ENCODE measurements around the gene ARG1.
"Not testable (repeated sequence)": the region's sequence is repeated elsewhere in the genome, so short reads cannot be mapped to it uniquely, and the experiment has no call there.

Gene ARG1

DNA sequence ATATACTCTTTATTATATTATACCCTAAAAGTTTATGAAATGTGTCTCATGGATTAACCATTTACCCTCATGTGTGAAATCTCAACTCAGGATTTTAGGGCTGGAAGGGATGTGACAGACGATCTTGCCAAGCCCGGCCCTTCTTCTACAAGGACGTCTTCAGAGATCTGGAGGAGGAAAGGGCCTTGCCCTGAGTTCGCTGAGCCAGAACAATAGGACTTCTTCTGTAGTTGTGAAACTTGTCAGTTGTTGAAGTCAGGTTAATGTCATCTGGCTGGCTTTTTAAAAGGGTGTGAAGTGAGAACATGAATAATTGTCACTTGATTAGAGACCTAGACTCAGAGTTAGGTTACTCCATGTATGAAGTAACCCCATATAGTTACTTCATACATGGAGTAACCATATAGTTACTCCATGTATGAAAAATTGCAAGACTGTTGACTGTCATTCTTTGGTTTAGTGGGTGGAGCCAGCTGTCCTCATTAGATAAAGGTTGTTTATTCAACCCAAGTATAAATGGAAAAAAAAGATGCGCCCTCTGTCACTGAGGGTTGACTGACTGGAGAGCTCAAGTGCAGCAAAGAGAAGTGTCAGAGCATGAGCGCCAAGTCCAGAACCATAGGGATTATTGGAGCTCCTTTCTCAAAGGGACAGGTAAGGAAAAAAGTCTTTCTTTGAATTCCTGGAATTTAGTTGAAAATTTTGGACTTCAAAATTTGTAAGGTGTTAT is at the start of gene ARG1:
Gene ARG1 (plus strand): TSS at position 541 of the 730 bp plus-strand sequence. CDS start 57 bp downstream, at position 598.
- no peak for DNase-seq

DNA sequence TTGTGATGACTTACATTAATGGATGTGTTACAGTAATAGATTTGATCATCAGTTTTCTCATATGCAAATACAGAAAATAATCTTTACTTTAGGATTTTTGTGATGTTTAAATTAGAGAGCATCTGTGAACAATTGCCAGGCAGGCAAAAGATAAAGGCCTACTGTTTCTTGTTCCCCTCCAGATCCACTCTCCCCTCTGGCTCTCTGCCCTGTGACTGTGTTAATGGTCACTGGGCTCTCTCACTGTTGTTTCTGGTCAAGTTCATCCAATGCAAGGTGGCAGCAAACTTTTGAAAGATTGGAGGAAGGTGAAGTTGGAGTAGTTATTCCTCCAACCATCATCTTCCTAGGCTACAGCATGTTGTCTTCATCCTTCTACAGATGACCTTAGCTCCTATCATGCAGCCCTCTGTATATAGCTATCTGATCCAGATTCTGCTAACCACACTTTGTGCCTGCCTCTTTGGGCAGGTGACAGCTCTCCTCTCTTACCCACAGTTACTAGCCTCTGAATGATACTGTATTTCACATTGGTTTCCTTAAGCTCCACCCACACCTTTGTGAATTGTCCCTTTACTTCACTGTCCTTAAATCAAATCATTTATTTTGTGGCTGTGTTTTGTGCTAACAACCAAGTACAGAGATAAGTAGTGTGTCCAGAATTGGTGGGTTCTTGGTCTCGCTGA is 48.9 kb upstream of the ARG1 start:
- DNase-seq, result no peak

DNA sequence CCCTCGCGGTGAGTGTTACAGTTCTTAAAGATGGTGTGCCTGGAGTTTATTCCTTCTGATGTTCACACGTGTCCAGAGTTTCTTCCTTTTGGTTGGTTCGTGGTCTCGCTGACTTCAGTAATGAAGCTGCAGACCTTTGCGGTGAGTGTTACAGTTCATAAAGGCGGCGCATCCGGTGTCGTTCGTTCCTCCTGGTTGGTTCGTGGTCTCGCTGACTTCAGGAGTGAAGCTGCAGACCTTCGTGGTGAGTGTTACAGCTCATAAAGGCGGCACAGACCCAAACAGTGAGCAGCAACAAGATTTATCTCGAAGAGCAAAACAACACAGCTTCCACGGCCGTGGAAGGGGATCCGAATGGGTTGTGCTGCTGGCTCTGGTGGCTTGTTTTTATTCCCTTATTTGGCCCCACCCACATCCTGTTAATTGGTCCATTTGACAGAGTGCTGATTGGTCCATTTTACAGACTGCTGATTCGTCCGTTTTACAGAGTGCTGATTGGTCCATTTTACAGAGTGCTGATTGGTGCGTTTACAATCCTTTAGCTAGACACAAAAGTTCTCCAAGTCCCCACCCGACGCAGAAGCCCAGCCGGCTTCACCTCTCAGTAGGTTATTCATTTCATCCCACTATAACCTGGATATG is 48.2 kb upstream of the ARG1 start:
- DNase-seq, result no peak

DNA sequence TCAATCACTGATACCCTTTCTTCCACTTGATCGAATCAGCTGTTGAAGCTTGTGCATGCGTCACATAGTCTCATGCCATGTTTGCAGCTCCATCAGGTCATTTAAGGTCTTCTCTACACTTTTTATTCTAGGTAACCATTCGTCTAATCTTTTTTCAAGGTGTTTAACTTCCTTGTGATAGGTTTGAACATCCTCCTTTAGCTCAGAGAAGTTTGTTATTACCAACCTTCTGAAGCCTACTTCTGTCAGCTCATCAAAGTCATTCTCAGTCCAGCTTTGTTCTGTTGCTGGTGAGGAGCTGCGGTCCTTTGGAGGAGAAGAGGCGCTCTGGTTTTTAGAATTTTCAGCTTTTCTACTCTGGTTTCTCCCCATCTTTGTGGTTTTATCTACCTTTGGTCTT is 42.1 kb upstream of the ARG1 start:
- DNase-seq, result not testable (repeated sequence)

DNA sequence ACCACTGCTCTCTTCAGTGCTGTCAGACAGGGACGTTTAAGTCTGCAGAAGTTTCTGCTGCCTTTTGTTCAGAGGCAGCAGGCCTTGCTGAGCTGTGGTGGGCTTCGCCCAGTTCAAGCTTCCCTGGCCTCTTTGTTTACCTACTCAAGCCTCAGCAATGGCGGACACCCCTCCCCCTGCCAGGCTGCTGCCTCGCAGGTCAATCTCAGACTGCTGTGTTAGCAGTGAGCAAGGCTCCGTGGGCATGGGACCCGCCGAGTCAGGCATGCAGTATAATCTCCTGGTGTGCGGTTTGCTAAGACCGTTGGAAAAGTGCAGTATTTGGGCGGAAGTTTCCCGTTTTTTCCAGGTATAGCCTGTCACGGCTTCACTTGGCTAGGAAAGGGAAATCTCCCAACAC is 41.3 kb upstream of the ARG1 start:
- not testable (repeated sequence) for DNase-seq

DNA sequence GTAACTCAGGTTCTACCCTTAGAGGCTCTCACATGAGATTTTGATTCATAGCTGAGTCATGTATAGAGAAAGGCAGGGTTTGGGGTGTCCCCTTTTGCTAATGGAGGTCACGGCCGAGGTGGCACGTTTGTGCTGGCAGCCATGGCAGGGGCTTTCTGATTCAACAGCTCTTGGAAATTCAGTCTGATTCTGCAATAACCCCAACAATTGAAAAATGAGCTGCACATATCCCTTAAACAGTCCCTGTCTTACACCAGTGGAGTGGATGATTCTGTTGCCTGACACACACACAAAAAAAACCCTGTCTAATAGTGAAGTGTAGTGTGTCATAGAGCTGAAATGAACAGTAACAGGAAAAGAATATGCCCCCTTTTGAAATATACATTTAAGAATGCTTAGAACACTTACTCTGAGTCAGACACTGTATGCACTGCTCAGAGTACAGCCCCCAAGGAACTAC is 40.4 kb upstream of the ARG1 start:
- DNase-seq, result peak; percentile 28

DNA sequence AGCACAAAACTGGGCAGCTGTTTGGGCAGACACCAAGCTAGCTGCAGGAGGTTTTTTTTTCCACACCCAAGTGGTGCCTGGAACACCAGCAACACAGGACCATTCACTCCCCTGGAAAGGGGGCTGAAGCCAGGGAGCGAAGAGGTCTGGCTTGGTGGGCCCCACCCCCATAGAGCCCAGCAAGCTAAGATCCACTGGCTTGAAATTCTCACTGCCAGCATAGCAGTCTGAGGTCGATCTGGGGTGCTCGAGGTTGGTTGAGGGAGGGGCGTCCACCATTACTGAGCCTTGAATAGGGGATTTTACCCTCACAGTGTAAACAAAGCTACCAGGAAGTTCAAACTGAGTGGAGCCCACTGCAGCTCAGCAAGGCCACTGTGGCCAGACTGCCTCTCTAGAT is 34.4 kb upstream of the ARG1 start:
- DNase-seq, result not testable (repeated sequence)

DNA sequence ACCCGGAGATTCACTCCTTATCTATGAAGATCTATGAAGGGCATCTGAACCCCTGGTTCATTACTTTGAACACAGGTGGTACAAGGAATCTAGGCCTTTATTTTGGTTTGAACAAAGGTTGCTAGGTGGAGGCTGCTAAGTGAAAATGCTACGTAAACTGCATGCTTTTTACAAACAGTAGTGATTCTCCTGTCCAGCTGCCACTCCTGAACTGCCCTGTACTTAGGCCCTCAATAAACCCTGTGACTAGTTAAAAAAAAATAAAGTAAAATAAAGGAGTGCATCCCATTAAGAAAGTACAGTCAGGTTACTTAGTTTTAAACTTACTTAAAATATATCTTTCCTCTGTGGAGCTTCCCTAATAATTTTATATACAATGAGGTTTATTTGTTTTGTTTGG is 27.7 kb upstream of the ARG1 start:
- DNase-seq, result no peak

DNA sequence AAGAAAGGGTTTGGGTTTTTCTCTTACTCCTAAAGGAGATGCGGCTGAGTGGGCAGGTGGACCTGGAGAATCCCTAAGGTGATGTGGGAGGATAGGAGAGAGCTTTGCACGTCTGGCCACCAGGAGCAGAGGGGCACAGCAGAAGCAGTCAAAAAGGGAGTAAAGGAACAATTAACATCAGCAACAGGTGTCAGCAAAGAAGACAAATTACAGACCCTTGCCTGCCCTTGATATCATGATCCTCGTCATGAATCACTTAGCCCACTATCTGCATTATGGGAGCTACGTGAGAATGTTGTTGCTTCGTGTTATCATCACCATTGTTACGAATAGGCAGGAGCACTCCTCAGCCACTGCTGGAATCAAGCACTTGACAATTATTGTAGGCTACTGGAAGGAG is 25.5 kb upstream of the ARG1 start:
- DNase-seq, result no peak

DNA sequence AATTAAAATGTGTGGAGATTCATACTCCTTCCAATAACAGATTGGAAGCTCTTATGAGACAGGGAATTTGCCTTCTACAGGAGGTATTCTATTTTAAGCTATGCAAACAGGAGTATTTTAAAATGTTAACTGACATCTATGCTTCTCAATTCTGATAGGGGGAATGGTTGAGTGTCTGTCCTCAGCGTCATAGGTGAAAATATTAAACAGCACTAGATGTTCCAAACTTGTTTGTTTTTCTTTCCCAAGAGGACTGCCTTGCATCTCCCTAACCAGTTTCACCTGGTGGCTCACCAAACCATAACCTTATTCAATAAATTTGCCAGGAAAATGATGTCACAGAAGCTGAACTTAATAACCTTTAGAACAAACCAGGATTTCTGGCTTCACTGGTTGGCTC is 24.6 kb upstream of the ARG1 start:
- DNase-seq, result no peak

DNA sequence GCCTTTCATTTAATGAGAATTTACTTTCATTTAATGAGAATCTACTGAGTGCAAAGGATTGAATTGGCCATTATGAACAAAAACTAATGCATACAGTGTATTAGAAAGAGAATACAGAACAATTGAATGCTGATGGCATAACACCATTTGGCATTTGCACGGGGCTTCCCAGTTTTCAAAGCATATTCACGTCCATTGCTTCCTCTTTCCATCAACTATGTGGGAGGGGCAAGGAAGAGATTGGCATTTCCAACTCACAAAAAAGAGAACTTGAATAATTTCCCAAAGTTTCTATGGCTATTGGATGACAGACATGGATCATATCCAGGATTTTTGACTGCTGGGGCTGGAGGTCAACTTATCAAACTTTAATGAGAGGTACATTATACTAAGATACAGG is 23.2 kb upstream of the ARG1 start:
- no peak for DNase-seq

DNA sequence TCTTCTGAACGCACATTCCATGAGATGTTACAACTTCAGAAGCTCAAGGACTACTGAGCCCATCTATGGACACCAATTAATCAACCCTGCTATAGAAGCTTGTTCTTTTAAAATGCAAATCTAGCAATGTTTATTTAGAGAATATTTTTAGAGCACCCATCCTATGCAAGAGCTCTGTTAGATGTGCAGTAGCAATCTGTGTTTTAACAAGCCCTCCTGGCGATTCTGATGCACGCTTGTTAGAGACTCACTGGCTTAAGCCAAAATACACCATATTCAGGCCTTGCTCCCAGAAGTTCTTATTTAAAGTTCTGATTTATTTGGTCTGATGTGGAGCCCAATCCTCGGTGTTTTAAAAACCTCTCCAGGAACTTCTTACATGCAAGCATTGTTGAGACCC is 21.1 kb upstream of the ARG1 start:
- DNase-seq, result no peak

DNA sequence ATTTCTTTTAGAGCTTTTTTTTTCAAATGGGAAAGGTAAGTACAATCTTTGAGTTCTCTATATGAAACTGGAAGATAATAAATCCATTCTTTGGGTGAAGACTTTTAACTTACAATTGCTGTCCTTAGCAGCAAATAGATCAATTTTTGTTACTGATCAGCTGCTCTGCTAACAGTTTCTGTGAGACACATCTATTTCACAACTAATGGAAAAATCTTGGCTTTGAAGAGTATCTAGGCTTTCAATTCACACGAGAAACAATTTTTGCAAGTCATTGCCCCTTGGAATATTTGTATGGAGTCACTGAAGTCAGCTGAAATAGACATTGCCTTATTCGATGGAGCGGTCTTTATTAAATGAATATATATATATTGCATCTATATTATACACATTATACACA is 20.5 kb upstream of the ARG1 start:
- no peak for DNase-seq

DNA sequence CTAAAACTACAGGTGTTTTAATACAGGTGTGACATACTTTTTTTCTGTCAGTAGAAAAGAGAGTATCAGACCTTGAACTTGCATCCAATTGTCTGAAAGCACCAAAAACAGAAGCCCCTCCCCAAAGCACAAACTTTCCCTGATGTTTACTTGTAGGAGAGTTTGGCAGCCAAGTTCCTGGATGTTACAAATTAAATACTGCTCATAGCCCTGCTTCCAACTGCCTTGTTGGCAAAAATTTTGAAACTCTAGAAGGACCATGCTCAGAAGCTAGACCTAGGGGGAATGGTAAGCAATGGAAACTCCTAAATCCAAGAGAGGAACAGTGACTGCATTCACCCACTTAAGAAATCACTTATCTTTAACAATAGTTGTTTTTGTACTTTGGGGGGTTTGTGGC is 17.0 kb upstream of the ARG1 start:
- DNase-seq, result no peak

DNA sequence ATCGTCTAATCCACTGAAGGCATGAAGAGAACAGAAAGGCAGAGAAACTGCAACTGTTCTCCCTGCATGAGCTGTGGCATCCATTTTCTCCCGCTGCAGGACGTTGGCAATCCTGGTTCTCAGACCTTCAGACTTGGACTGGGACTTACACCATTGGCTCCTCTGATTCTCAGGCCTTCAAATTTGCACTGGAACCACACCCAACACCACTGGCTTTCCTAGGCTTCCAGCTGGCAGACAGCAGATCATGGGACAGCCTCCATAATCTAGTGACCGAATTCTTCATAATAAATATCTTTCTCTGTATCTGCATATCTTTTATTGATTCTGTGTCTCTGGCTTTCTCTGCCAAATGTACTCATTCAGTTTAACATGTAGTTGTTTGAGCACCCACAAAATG is 14.1 kb upstream of the ARG1 start:
- no peak for DNase-seq

DNA sequence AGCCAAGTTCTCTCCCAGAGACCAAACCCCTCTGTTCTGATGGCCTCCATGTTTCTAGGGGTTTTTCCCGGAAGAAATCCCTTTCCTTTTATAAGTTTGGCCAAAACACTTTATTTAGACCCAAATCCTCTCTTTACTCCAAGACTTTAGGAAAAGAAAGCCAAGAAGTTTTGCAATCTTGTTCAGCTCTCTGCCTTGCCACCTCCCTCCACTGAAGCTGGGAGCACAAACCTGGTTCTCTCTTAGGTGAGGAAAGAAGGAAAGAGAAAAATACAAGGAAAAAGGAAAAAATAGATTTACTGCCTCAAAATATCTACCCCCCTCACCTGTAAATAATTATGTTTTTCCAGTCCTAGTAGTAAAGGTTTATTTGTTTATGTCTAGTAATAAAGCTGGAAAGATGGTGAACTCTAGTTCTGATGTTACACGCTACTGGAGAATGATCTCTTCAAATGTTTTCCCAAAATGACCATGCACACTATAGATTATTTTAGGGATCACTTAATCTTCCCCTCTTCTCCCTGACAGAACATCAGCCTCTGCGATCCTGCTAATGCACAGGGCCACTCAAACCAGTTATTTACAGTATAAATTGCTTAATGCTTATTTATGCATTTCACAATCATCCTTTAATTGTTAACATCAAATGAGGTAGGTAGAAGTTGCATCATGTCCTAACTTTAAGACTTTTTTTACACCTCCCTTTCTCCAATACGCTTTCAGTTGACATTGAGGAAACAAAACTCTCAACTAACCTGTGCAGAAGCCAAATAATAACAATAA is 10.9 kb upstream of the ARG1 start:
- no peak for DNase-seq

DNA sequence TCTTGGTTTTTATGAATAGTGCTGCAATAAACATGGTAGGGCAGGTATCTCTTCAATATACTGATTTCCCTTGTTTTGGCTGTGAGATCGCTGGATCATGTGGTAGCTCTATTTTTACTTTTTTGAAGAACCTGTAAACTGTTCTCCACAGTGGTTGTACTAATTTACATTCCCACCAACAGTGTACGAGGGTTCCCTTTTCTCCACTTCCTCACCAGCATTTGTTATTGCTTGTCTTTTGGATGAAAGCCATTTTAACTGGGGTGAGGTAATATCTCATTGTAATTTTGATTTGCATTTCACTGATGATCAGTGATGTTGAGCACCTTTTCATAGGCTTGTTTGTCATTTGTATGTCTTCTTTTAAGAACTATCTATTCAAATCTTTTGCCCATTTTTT is 8.0 kb upstream of the ARG1 start:
- DNase-seq, result no peak

DNA sequence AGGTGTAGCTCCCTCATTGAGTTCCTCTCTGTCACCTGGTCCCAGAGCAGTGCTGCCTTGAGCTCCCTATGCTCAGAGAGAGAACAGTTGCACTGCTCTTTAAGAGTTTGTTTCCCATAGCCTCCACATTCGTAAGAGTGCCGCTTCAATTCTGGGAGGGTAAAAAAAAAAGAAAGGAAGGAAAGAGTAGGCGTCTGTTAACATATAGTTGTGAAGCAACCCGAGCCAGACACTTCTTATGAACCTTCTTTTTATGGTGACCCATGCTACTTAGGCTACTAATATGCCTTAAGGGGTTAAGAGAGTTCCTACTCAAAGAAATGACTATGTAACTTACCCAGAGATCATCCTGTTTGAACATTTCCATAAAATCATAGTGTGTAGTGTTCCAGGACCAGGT is 4.3 kb upstream of the ARG1 start:
- no peak for DNase-seq

DNA sequence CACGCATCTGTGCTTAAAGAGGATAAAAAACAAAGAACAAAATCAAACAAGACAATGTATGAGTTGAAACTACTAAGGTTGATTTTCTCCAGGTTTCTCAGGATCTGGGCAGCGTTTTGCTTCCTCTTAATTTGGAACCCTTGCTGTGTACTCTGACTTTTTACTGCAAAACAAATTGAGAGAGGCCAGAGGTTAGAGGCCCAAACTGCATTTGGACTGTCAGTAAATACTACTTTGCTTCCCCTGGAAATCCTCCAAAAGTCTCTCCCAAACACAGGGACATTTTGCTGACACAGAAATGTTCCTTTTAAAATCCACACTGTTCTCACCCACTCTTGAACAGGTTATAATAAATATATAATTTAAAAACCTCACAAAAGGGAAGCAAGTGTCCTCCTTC is 1.1 kb downstream of the ARG1 start:
- DNase-seq, result no peak

DNA sequence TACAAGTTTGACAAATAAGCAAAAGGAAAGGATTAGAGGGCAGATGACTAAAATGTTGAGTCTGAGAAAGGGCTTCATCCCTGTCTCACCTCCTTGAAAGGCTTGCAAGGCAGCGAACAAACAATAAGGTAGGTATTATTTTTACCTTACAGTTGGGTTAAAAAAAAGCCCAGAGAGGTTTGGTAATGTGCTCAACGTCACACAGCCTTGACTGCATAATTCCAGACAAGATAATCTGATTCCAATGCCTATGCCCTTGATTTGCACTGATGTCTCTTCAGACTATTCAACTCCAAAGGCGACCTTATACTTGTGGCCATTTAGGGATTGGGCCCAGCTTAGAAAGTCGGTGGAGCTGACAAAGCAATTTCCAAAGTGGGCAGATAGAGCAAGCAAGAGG is 1.7 kb downstream of the ARG1 start:
- DNase-seq, result no peak

DNA sequence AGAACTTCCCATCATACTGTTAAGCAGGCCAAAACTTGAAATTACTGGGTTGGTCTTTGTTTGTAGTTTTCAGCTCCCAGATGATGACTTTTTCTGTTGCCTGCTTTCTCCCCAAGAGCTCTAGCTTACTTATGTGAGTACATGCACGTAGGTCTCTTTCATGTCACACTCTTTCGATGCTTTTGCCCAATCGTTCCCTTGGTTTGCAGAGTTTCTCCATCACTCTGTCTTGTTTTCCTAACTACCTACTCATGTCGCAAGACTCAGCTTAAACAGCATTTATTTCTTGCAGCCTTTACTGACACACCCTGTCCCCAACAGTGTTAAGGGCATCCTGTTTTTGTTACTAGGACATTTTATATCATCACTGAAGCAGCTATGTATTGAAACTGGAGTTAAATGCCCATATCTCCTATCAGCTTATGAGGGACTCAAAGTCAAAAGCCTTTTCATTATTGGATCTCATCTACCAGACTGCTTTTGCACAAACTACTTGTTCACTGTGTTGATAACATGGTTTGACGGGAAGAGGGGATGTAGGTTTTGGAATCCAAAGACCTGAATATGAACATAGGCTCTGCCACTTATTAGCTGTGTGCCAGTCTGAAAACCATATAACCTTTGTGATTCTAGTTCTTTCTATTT is 2.9 kb downstream of the ARG1 start:
- DNase-seq, result no peak

DNA sequence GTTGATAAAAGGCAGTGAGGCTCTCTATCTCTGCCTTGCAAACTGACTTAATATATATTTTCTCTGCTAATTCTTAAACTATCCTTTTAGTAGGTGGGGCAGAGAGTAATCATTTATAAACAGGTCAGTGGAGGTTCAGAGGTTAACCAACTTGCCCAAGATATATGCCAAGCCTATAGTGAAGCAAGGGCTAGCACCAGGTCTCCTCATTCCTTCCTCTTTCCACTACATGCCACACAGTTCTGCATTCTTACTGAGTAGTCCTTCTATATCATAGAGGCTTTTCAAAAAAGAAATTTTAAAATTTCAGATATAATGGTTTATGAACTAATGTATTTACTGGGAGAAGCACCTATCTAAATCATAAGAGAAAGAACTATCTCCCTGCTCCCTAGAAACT is 8.5 kb downstream of the ARG1 start:
- no peak for DNase-seq

DNA sequence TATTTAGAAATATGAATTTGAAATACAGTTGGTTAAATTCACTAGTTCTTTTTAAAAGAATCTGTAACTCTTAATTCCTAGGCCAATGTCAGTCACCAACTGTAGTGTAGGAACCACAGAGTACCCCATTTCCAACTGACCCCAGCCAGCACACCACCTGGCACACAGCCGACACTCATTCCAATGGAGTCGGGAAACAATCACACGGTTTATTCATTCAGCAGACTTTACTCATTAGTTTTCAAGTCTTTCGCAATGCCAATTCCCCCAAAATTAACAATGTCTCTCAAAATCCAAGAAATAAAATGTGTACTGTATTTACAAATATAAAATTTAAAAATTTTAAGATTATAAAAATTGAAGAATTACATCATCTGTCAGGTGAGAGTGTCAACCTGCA is 13.5 kb downstream of the ARG1 start:
- no peak for DNase-seq

Data from stimulated activated CD4-positive, alpha-beta T cell treated with anti-CD3 and anti-CD28 coated beads, Interleukin-12 subunit alpha, Interleukin-12 subunit beta, amount 100 ng/mL, for 4 hours (primary cell).